GM19467 (cell line): Measurements from ENCODE around the gene ALG12.

ENCODE experiments used
- ATAC-seq: cut with Tn5 transposase; IDR thresholded peaks from one replicate; pipeline ENCODE4 v1.9.1; 2021; ENCODE audit warnings: mild to moderate bottlenecking, moderate library complexity; ENCODE audit not compliant: unreplicated experiment

Gene ALG12

GRCh38 chr22:49892226-49892899 lies 25.9 kb downstream of the ALG12 start:
- no peak for ATAC-seq

GRCh38 chr22:49889071-49889470 lies 29.2 kb downstream of the ALG12 start:
- no peak for ATAC-seq

GRCh38 chr22:49887702-49888101 lies 30.5 kb downstream of the ALG12 start:
- no peak for ATAC-seq

- no peak for ATAC-seq
Measured at GRCh38 chr22:49887064-49887451, 31.2 kb downstream of the ALG12 start.

- ATAC-seq = no peak
Measured at GRCh38 chr22:49886346-49887063, 31.7 kb downstream of the ALG12 start.

GRCh38 chr22:49885881-49886280 lies 32.4 kb downstream of the ALG12 start:
- ATAC-seq = no peak

- ATAC-seq = no peak
Measured at GRCh38 chr22:49885281-49885680, 33.0 kb downstream of the ALG12 start.

- ATAC-seq = no peak
Measured at GRCh38 chr22:49884503-49885260, 33.6 kb downstream of the ALG12 start.

GRCh38 chr22:49884075-49884474 lies 34.2 kb downstream of the ALG12 start:
- no peak for ATAC-seq

GRCh38 chr22:49883294-49883640 lies 35.0 kb downstream of the ALG12 start:
- no peak for ATAC-seq

- no peak for ATAC-seq
Measured at GRCh38 chr22:49882519-49883293, 35.5 kb downstream of the ALG12 start.

GRCh38 chr22:49881856-49882255 lies 36.4 kb downstream of the ALG12 start:
- no peak for ATAC-seq

- no peak for ATAC-seq
Measured at GRCh38 chr22:49880281-49880680, 38.0 kb downstream of the ALG12 start.

GRCh38 chr22:49879871-49880270 lies 38.4 kb downstream of the ALG12 start:
- no peak for ATAC-seq

GRCh38 chr22:49878206-49878605 lies 40.0 kb downstream of the ALG12 start:
- ATAC-seq = no peak

GRCh38 chr22:49877642-49878041 lies 40.6 kb downstream of the ALG12 start:
- no peak for ATAC-seq

- no peak for ATAC-seq
Measured at GRCh38 chr22:49873228-49873940, 44.9 kb downstream of the ALG12 start.

- ATAC-seq = no peak
Measured at GRCh38 chr22:49872347-49872746, 45.9 kb downstream of the ALG12 start.

GRCh38 chr22:49871482-49871881 lies 46.8 kb downstream of the ALG12 start:
- ATAC-seq = no peak

- ATAC-seq = no peak
Measured at GRCh38 chr22:49869845-49870712, 48.2 kb downstream of the ALG12 start.
